ENCODE results near the gene FAM83F. TPM values are rescaled to one million over a fixed set of nuclear protein-coding genes. Genes with fewer than 3 reads are reported as not detected.
"Not testable (repeated sequence)": the region's sequence is repeated elsewhere in the genome, so short reads cannot be mapped to it uniquely, and the experiment has no call there.

FAM83F gene
- total and polyA plus RNA-seq, 10 of the 15 experiments (the other 5 are each of a cell fraction or from before 2014, with no cell fraction given) = 0.01 to 0.05 (median 0.01) TPM; not detected in 7

GRCh38 chr22:39992894-39993293 lies 1.9 kb upstream of the FAM83F start:
- 88% methylated on average over 7 of the region's 7 CpGs for WGBS (ENCODE audit: insufficient coverage, insufficient replicate concordance, low lambda C conversion rate, missing lambda C conversion rate)
- H3K36me3 ChIP-seq (ENCODE audit: control insufficient read depth in 2 of 2, insufficient read depth in 2 of 2, low read length in 1 of 2); H3K9me3 ChIP-seq (replicated peaks; ENCODE audit: control insufficient read depth, insufficient read depth, low read length); intact Hi-C loops (cut with micrococcal nuclease; ENCODE audit: unreplicated experiment); H4K20me1 ChIP-seq (ENCODE audit: control insufficient read depth, insufficient read depth); POLR2A ChIA-PET; H3K4me1 ChIP-seq (ENCODE audit: control insufficient read depth, insufficient read depth, low read length); BruUV-seq (replicated peaks); DNase-seq (ENCODE audit: low read depth, low spot score); H3K79me2 ChIP-seq (ENCODE audit: control insufficient read depth, insufficient read depth, low read length); H2AFZ ChIP-seq (ENCODE audit: control insufficient read depth, low read depth, low read length); FAIRE-seq; H3K9ac ChIP-seq (ENCODE audit: control insufficient read depth, insufficient read depth, low read length); SMC1A ChIA-PET (ENCODE audit: uncharacterized antibody, unreplicated experiment); H3K27me3 ChIP-seq (replicated peaks in 1 of 2; ENCODE audit: control insufficient read depth in 2 of 2, insufficient read depth in 2 of 2, low read length in 1 of 2); in situ Hi-C loops (cut with MboI); RAD21 ChIA-PET (ENCODE audit: unreplicated experiment); ATAC-seq; H3K4me3 ChIP-seq; H3K27ac ChIP-seq (ENCODE audit: control insufficient read depth, insufficient read depth); H3K4me2 ChIP-seq (ENCODE audit: control insufficient read depth, insufficient read depth): not testable (repeated sequence)
- CTCF ChIA-PET = interaction anchor here (1.8 kb wide), 1 partner anchor 32 kb away, joined by 10 read pairs; no protein-coding TSS in a partner anchor

- H3K27me3 ChIP-seq (replicated peaks in 1 of 2; ENCODE audit: control insufficient read depth in 2 of 2, insufficient read depth in 2 of 2, low read length in 1 of 2) = peaks cover 3 to 6% of the 10 kb centered on the region in 2 experiments
- ATAC-seq (no peak), FAIRE-seq (no peak), DNase-seq (ENCODE audit: low read depth, low spot score) (no peak)
- TF ChIP-seq BHLHE40 (IDR thresholded peaks at IDR 0.05; ENCODE audit: borderline replicate concordance in 1 of 2, low read depth in 2 of 2, low read length in 1 of 2) = peak in 1 of 2 experiments; percentile 50; a peak in 2 of 4 replicates
- TF ChIP-seq RUNX3 (IDR thresholded peaks at IDR 0.05; ENCODE audit: low read length) = peak; percentile 22; the same call in 1 of the 2 replicates
- no peak for TF ChIP-seq JUNB (IDR thresholded peaks at IDR 0.05)
- 33% methylated on average over 20 of the region's 20 CpGs for WGBS (ENCODE audit: insufficient coverage, insufficient replicate concordance, low lambda C conversion rate, missing lambda C conversion rate)
- ChIA-PET CTCF (interaction anchor here (0.7 to 1.5 kb wide), 3 partner anchors 30 to 78 kb away, joined by 3 to 6 read pairs (median 4); no protein-coding TSS in a partner anchor), SMC1A (ENCODE audit: uncharacterized antibody, unreplicated experiment) (interaction anchor here (1.2 kb wide), 1 partner anchor 37 kb away, joined by 3 read pairs; no protein-coding TSS in a partner anchor), RAD21 (ENCODE audit: unreplicated experiment) (interaction anchor here (0.7 kb wide), 1 partner anchor 126 kb away, joined by 3 read pairs; no protein-coding TSS in a partner anchor), POLR2A (interaction anchor here (0.6 to 0.7 kb wide), 2 partner anchors 65 to 123 kb away, joined by 3 to 4 read pairs; no protein-coding TSS in a partner anchor)
- no peak overlapping the region for H3K4me3 ChIP-seq
- no TSS peak for BruUV-seq (replicated peaks)
- no peak overlapping the region for H3K4me2 ChIP-seq (ENCODE audit: control insufficient read depth, insufficient read depth)
- H3K36me3 ChIP-seq (ENCODE audit: control insufficient read depth in 2 of 2, insufficient read depth in 2 of 2, low read length in 1 of 2) = no peaks in the 10 kb centered on the region
- no peak overlapping the region for H3K27ac ChIP-seq (ENCODE audit: control insufficient read depth, insufficient read depth)
- no peaks in the 10 kb centered on the region for H3K4me1 ChIP-seq (ENCODE audit: control insufficient read depth, insufficient read depth, low read length)
- intact Hi-C loops (cut with micrococcal nuclease; ENCODE audit: unreplicated experiment) = no loop called here
- no peaks in the 10 kb centered on the region for H3K9me3 ChIP-seq (replicated peaks; ENCODE audit: control insufficient read depth, insufficient read depth, low read length)
- no peaks in the 10 kb centered on the region for H3K79me2 ChIP-seq (ENCODE audit: control insufficient read depth, insufficient read depth, low read length)
- no peak overlapping the region for H2AFZ ChIP-seq (ENCODE audit: control insufficient read depth, low read depth, low read length)
- no peaks in the 10 kb centered on the region for H4K20me1 ChIP-seq (ENCODE audit: control insufficient read depth, insufficient read depth)
- in situ Hi-C loops (cut with MboI) = no loop called here
- H3K9ac ChIP-seq (ENCODE audit: control insufficient read depth, insufficient read depth, low read length) = no peak overlapping the region
These were observed 651 bp upstream of the FAM83F start for GRCh38 chr22:39994041-39994565.

All from GM12878 (cell line).